Pancreas (tissue), 10 donors: ENCODE measurements around the gene S100A7A. TPM values are rescaled to one million over a fixed set of nuclear protein-coding genes. Genes with fewer than 3 reads are reported as not detected.

ENCODE experiments used
- ATAC-seq, 4 donors: fragments of 200-7000 bp; cut with Tn5 transposase; one replicate each; pipeline versions ENCODE4 v1.8.0 to v1.9.1; 2020; ENCODE audit warnings: mild to moderate bottlenecking in 4 of 4, moderate library complexity in 4 of 4
- DNase-seq, 6 donors: peaks; one replicate each; pipeline ENCODE4 v3.0.0-alpha.2; 2020
- FAIRE-seq: peaks from 2 replicates; lab custom pipeline; 2012; peaks lifted over from hg19 to GRCh38; lab: Jason Lieb, UNC
- H3K27ac ChIP-seq, 4 donors: fragments of 200-600 bp; sonication (generic); 1 replicate in 3 of 4; 2 replicates in 1 of 4; pipeline versions ENCODE4 v1.5.0 to v1.8.0; 2020
- H3K27me3 ChIP-seq, 4 donors: fragments of 200-600 bp; one replicate each; pipeline ENCODE4 v1.8.0; 2021
- H3K36me3 ChIP-seq, 3 donors: fragments of 200-600 bp; sonication (generic) in 1 of 3; one replicate each; pipeline versions ENCODE4 v1.5.0 to v1.8.0; 2020 to 2021
- H3K4me1 ChIP-seq, 3 donors: fragments of 200-600 bp; one replicate each; pipeline ENCODE4 v1.8.0; 2021
- H3K4me3 ChIP-seq, 4 donors: fragments of 200-600 bp; sonication (generic) in 2 of 4; one replicate each; pipeline versions ENCODE4 v1.5.0 to v1.8.0; 2020 to 2021
- H3K9me3 ChIP-seq, 4 donors: fragments of 200-600 bp; one replicate each; pipeline ENCODE4 v1.8.0; 2021
- WGBS, 2 donors: extraction: QIAGEN DNeasy Blood & Tissue Kit; methylation state at CpG; one replicate each; pipeline ENCODE4 v1.1.7; 2013; 5-methylcytosine and 5-hydroxymethylcytosine counted together
- intact Hi-C, 3 donors: fragments of 100-400 bp; cut with DNase I; formaldehyde crosslinking; loops; one replicate each; pipeline versions ENCODE4 v1.11.1 to v1.14.2; 2022
- polyA plus RNA-seq, 2 donors: library from polyadenylated mRNA; stranded (reverse); fragments of 200-250 nt; gene quantifications; one replicate each; pipeline ENCODE4 v1.2.3, GENCODE V29; 2013
- total RNA-seq, 6 donors: library from RNA; stranded (reverse); fragmentation: NEBNext Ultra II Directional in 4 of 6; extraction: Animal tissue kit (Norgen Biotek cat#: 25700) in 4 of 6; gene quantifications; one replicate each; pipeline versions ENCODE4 v1.2.1 to v1.2.4, GENCODE V29; 2021 to 2023
- TF ChIP-seq, protein P1 (sequence below), 4 donors: fragments of 200-600 bp; sonication (generic) in 3 of 4; IDR thresholded peaks; one replicate each; pipeline versions ENCODE4 v1.5.0 to v1.8.0; 2021; ENCODE audit warnings: antibody characterized with exemption in 4 of 4
- donor health status: healthy with polysubstance abuse.
- donor health status: DM: no; HTN: no; CAD: no; lungs with moderate emphysema.
- donor health status: DM: no; HTN: no; CAD: no.
- donor health status: control.
- donor health status: control.
- donor health status: Bipolar disorder and iron deficiency.
- donor health status: DM: yes; HTN: yes; CAD: no.
- donor health status: DM: no; HTN: no; CAD: no.
- donor health status: DM: no; HTN: no; CAD: no.
- donor health status: DM: yes; HTN: yes; CAD: no.

S100A7A gene
- total and polyA plus RNA-seq, 8 donors = not detected

DNA sequence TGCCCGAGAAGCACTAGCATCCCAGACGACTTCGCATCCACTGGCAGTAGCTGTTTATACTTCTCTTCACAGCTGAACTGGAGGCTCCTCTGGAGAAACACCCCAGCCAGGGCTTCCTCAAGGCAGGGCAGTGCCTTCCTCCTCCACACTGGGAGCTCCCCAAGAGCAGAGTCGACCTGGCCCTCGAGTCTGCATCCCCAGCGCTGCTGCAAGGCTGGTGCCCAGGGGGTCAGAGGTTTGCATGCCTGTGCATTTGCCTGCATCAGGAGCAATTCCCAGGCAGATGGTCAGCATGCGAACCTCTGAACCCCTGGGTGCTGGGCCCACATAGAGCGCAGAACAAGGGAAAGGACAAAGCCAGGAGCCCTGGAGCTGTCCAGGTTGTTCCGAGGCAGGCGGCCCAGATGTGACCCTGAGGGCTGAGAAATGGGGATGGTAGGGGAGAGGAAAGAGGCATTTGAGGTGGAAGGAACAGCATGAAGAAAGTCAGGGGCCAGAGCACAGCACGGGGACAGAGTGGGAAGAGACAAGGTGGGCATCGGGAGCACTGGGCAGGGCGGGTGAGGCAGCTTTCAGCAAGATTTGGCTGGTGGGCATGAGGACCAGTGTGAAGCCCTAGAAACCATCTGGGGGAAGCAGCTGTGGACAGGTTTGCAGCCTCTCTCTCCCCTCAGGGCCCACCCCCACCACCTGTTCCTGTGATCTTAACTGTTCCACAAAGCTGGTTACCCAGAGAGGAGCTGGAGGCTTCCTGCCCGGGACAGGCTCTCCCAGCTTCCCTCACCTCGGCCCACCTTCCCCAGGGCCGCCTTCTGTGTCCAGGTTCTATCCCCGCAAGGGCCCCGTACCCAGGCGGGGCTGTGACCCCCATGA lies 19.0 kb upstream of the S100A7A start:
- Histone ChIP-seq H3K9me3 (no peaks in the 10 kb centered on the region), H3K27me3 (no peaks in the 10 kb centered on the region), H3K27ac (no peak overlapping the region), H3K36me3 (no peaks in the 10 kb centered on the region), H3K4me3 (no peak overlapping the region), H3K4me1 (no peaks in the 10 kb centered on the region)
- ATAC-seq (no peak), DNase-seq (no peak), FAIRE-seq (no peak)
- WGBS, 2 donors = 59 to 73% methylated on average over 19 of the region's 19 CpGs
- TF ChIP-seq, protein P1, sequence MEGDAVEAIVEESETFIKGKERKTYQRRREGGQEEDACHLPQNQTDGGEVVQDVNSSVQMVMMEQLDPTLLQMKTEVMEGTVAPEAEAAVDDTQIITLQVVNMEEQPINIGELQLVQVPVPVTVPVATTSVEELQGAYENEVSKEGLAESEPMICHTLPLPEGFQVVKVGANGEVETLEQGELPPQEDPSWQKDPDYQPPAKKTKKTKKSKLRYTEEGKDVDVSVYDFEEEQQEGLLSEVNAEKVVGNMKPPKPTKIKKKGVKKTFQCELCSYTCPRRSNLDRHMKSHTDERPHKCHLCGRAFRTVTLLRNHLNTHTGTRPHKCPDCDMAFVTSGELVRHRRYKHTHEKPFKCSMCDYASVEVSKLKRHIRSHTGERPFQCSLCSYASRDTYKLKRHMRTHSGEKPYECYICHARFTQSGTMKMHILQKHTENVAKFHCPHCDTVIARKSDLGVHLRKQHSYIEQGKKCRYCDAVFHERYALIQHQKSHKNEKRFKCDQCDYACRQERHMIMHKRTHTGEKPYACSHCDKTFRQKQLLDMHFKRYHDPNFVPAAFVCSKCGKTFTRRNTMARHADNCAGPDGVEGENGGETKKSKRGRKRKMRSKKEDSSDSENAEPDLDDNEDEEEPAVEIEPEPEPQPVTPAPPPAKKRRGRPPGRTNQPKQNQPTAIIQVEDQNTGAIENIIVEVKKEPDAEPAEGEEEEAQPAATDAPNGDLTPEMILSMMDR (IDR thresholded peaks at IDR 0.05) = no peak
- intact Hi-C loops = no loop called here

DNA sequence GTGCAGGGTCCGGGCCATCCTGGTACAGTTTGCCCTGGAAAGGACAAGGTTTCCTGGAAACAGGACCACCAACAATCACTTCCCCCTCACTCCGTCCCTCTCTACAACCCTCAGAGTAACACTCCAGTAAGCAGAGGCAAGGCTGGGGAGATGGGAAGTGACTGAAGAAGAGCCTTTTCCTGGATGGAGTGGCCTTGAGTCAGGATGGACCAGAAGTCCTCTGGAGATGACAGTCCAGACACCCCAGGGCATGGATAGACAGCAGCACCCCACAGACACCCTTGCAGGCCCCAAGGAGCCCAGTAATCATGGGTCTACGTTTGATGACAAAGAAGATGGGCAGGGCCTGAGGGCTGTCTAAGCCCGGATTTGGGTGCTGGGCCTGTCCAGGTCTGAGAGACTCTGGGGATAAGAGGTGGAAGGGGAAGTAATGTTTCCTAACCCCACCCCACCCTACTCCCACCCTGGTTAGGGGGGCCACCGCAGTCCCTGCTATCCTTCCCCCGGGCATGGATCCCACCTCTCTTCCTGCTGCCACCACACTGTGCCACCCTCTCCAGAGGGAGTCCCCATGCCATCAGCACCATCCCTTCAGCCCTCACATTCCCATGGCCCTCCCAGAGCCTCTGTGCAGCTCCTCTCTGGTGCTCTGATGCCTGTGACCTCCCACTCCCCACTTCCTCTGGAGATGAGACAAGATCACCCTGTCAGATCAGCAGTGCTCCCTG lies 18.2 kb upstream of the S100A7A start:
- TF ChIP-seq, protein P1 (IDR thresholded peaks at IDR 0.05) = no peak
- FAIRE-seq (no peak), DNase-seq (no peak), ATAC-seq (no peak)
- Histone ChIP-seq H3K36me3 (no peaks in the 10 kb centered on the region), H3K9me3 (no peaks in the 10 kb centered on the region), H3K27me3 (no peaks in the 10 kb centered on the region), H3K4me1 (no peaks in the 10 kb centered on the region), H3K27ac (no peak overlapping the region), H3K4me3 (no peak overlapping the region)
- intact Hi-C loops = no loop called here
- WGBS, 2 donors = 58 to 70% methylated on average over 6 of the region's 6 CpGs

DNA sequence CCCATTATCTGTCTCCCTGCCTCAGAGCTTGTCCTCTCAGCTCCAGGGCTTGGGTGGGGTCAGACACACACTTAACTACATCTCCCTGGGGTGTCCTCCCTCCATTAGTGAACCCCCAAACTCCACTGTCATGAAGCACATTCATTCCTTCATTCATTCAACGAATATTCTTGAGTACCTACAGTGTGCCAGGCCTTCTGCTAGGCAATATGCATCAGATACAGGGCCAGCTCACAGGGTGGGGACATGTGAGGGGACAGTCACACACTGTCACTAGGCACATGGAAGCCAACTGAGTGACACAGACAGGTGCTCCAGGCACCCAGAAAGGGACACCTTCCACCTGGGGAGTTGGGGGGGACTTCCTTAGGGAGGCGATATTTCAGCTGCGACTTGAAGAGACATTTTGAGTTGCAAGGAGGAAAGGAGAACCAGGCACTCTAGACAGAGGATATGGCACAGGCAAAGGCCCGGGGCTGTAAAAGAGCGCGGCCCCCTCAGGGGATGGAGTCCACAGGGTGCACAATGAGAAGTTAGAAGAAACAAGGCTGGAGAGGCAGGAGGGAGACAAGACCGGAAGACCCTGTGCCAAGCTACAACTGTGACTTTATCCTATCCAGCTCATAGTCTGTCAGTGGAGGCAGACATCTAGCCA lies 16.8 kb upstream of the S100A7A start:
- Histone ChIP-seq H3K4me3 (no peak overlapping the region), H3K4me1 (no peaks in the 10 kb centered on the region), H3K9me3 (no peaks in the 10 kb centered on the region), H3K27ac (no peak overlapping the region), H3K36me3 (no peaks in the 10 kb centered on the region), H3K27me3 (no peaks in the 10 kb centered on the region)
- intact Hi-C loops = no loop called here
- DNase-seq (no peak), ATAC-seq (no peak), FAIRE-seq (no peak)
- TF ChIP-seq, protein P1 (IDR thresholded peaks at IDR 0.05) = no peak
- 69 to 79% methylated on average over 7 of the region's 7 CpGs for WGBS, 2 donors

DNA sequence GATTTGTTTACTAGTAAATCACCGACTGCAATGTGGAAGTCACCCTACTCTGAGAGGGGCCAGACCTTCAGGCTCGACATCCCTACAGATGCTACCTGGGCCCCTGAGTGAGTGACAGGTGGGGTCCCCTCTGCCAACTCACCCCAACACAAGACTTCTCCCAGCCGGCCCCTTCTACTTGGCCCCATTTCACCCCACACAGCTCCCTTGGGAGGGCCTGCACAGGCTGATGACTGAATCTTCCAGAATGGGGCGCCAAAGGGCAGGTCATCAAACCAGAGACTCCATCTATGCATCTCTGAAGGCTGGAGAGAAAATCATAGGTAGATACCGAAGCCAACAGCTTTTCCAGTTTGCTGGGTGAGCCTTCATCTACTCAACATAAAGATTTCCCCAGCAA lies 16.1 kb upstream of the S100A7A start:
- DNase-seq (no peak), ATAC-seq (no peak), FAIRE-seq (no peak)
- intact Hi-C loops = no loop called here
- Histone ChIP-seq H3K27me3 (no peaks in the 10 kb centered on the region), H3K4me1 (no peaks in the 10 kb centered on the region), H3K27ac (no peak overlapping the region), H3K36me3 (no peaks in the 10 kb centered on the region), H3K4me3 (no peak overlapping the region), H3K9me3 (no peaks in the 10 kb centered on the region)
- TF ChIP-seq, protein P1 (IDR thresholded peaks at IDR 0.05) = no peak
- WGBS, 2 donors = 45 to 55% methylated on average over 5 of the region's 5 CpGs
